K562 (cell line): ENCODE data around the gene ZNF273. TPM values are rescaled to one million over a fixed set of nuclear protein-coding genes. Genes with fewer than 3 reads are reported as not detected.
"Not testable (repeated sequence)": the region's sequence is repeated elsewhere in the genome, so short reads cannot be mapped to it uniquely, and the experiment has no call there.

Source experiments
- ARNT ChIP-seq, 2 experiments: fragments of 450-650 bp; IDR thresholded peaks; 2 replicates each; pipeline ENCODE4 v1.6.1; 2016; ENCODE audit warnings: mild to moderate bottlenecking in 1 of 2
- BCOR ChIP-seq: fragments of 450-650 bp; IDR thresholded peaks from 2 replicates; pipeline ENCODE4 v1.6.1; 2016
- CBFB ChIP-seq: sonication (generic); formaldehyde crosslinking; IDR thresholded peaks from 2 replicates; pipeline ENCODE4 v1.4.0; 2020; ENCODE audit warnings: mild to moderate bottlenecking, missing genetic modification reagents
- CEBPG ChIP-seq, 3 experiments: fragments of 200-800 bp in 1 of 3; sonication (Bioruptor generic) in 1 of 3; sonication (generic) in 1 of 3; formaldehyde crosslinking in 1 of 3; IDR thresholded peaks in 2 of 3; conservative IDR thresholded peaks in 1 of 3; 2 replicates each; pipeline versions ENCODE4 v1.6.1 to v1.8.0; 2016 to 2022; ENCODE audit warnings: missing compliant biosample characterization in 2 of 3, missing genetic modification characterization in 2 of 3, mild to moderate bottlenecking in 1 of 3, missing genetic modification reagents in 1 of 3
- GATA2 ChIP-seq: sonication (generic); formaldehyde crosslinking; IDR thresholded peaks from 2 replicates; pipeline ENCODE4 v1.4.0; 2020; ENCODE audit warnings: mild to moderate bottlenecking, missing genetic modification reagents
- HES1 ChIP-seq: fragments of 450-650 bp; IDR thresholded peaks from 2 replicates; pipeline ENCODE4 v1.6.1; 2016; ENCODE audit warnings: low read depth, mild to moderate bottlenecking, moderate library complexity
- HMGN3 ChIP-seq: IDR thresholded peaks from 2 replicates; pipeline ENCODE4 v1.6.1; 2011; ENCODE audit warnings: borderline replicate concordance, low read depth, mild to moderate bottlenecking, mixed read lengths, low read length; ENCODE audit not compliant: insufficient read length; ENCODE audit errors: extremely low read depth
- JUND ChIP-seq, 2 experiments: IDR thresholded peaks; 2 replicates in 1 of 2; 3 replicates in 1 of 2; pipeline ENCODE4 v1.6.1; 2011; ENCODE audit warnings: borderline replicate concordance in 2 of 2, low read depth in 2 of 2, low read length in 2 of 2, improper control_type of control experiment in 1 of 2, missing biosample characterization in 1 of 2, missing genetic modification characterization in 1 of 2, missing genetic modification reagents in 1 of 2
- L3MBTL2 ChIP-seq: fragments of 450-650 bp; IDR thresholded peaks from 2 replicates; pipeline ENCODE4 v1.6.1; 2016; ENCODE audit warnings: mild to moderate bottlenecking, moderate library complexity
- LEF1 ChIP-seq: fragments of 450-650 bp; IDR thresholded peaks from 2 replicates; pipeline ENCODE4 v1.6.1; 2016; ENCODE audit warnings: mild to moderate bottlenecking
- MBD2 ChIP-seq: sonication (generic); IDR thresholded peaks from 2 replicates; pipeline ENCODE4 v1.6.1; 2016; ENCODE audit warnings: low read depth, borderline replicate concordance
- MITF ChIP-seq: IDR thresholded peaks from 2 replicates; pipeline ENCODE4 v1.6.1; 2014; ENCODE audit warnings: antibody characterized with exemption
- MTA2 ChIP-seq: fragments of 450-650 bp; IDR thresholded peaks from 2 replicates; pipeline ENCODE4 v1.6.1; 2016; ENCODE audit warnings: low read depth
- MTA3 ChIP-seq: fragments of 450-650 bp; formaldehyde crosslinking; IDR thresholded peaks from 2 replicates; pipeline ENCODE4 v1.6.1; 2017; ENCODE audit warnings: mild to moderate bottlenecking, borderline replicate concordance
- MYNN ChIP-seq, 2 experiments: sonication (generic); formaldehyde crosslinking in 1 of 2; IDR thresholded peaks; 2 replicates each; pipeline versions ENCODE4 v1.5.0 to v1.6.1; 2016 to 2020; ENCODE audit warnings: antibody characterized with exemption in 1 of 2, missing genetic modification reagents in 1 of 2
- NFRKB ChIP-seq: fragments of 450-650 bp; IDR thresholded peaks from 2 replicates; pipeline ENCODE4 v1.6.1; 2016; ENCODE audit warnings: low read depth
- PML ChIP-seq: IDR thresholded peaks from 2 replicates; pipeline ENCODE4 v1.6.1; 2012; ENCODE audit warnings: low read length, inconsistent platforms
- RBBP5 ChIP-seq: fragments of 200-600 bp; sonication (generic); IDR thresholded peaks from 2 replicates; pipeline ENCODE4 v1.6.1; 2012; ENCODE audit warnings: borderline replicate concordance, mild to moderate bottlenecking, low read length, control low read depth, inconsistent platforms; ENCODE audit not compliant: insufficient read depth, poor library complexity, severe bottlenecking
- RNF2 ChIP-seq: sonication (generic); IDR thresholded peaks from 2 replicates; pipeline ENCODE4 v1.6.1; 2016
- SMARCA5 ChIP-seq: fragments of 450-650 bp; IDR thresholded peaks from 2 replicates; pipeline ENCODE4 v1.6.1; 2016
- SOX6 ChIP-seq: fragments of 450-650 bp; IDR thresholded peaks from 2 replicates; pipeline ENCODE4 v1.6.1; 2014; ENCODE audit warnings: mild to moderate bottlenecking
- TAF9B ChIP-seq: fragments of 450-650 bp; IDR thresholded peaks from 2 replicates; pipeline ENCODE4 v1.6.1; 2018; ENCODE audit warnings: mild to moderate bottlenecking; ENCODE audit not compliant: partially characterized antibody
- TAL1 ChIP-seq: fragments of 450-650 bp; IDR thresholded peaks from 2 replicates; pipeline ENCODE4 v1.6.1; 2016; ENCODE audit warnings: mild to moderate bottlenecking
- TCF3 ChIP-seq: sonication (generic); formaldehyde crosslinking; IDR thresholded peaks from 2 replicates; pipeline ENCODE4 v1.4.0; 2020; ENCODE audit warnings: mild to moderate bottlenecking, missing genetic modification reagents
- TRIM24 ChIP-seq, 2 experiments: fragments of 450-650 bp; IDR thresholded peaks; 2 replicates each; pipeline ENCODE4 v1.6.1; 2016
- ZNF197 ChIP-seq: fragments of 200-800 bp; sonication (Bioruptor generic); IDR thresholded peaks from 2 replicates; pipeline ENCODE4 v1.6.1; 2016; ENCODE audit warnings: low read depth, missing genetic modification characterization, missing compliant biosample characterization
- ZNF589 ChIP-seq: fragments of 200-800 bp; sonication (Bioruptor generic); IDR thresholded peaks from 2 replicates; pipeline ENCODE4 v1.6.1; 2016; ENCODE audit warnings: low read depth, missing genetic modification characterization, missing compliant biosample characterization
- ZNF766 ChIP-seq: fragments of 200-800 bp; sonication (Bioruptor generic); conservative IDR thresholded peaks from 2 replicates; pipeline ENCODE4 v1.6.1; 2016; ENCODE audit warnings: missing genetic modification characterization, missing compliant biosample characterization
- polyA plus RNA-seq, 8 experiments: library from polyadenylated mRNA; depleted of rRNA in 4 of 8; stranded (reverse) in 5 of 8; unstranded in 3 of 8; fragments of >200 nt; fragmentation: Nextera tagmentation in 2 of 8; fragmentation: Illumina TruSeq in 1 of 8; extraction: Ambion mirVana in 2 of 8; extraction: Trizol in 1 of 8; gene quantifications; 2 replicates each; pipeline versions ENCODE4 v1.2.1 to v1.2.3, GENCODE V29; 2011 to 2014; ENCODE audit warnings: inconsistent platforms in 1 of 8, missing spikeins in 1 of 8
- total RNA-seq, 7 experiments: library from RNA; depleted of rRNA in 6 of 7; stranded (reverse); fragments of >200 nt in 6 of 7; fragmentation: Illumina TruSeq in 2 of 7; extraction: Trizol in 2 of 7; gene quantifications; 2 replicates each; pipeline versions ENCODE4 v1.2.1 to v1.2.3, GENCODE V29; 2011 to 2021; ENCODE audit warnings: low replicate concordance in 1 of 7

ZNF273 gene
- total and polyA plus RNA-seq, 9 of the 15 experiments (the other 6 are each of a cell fraction or from before 2014, with no cell fraction given): 13.3 to 37.0 (median 20.7) TPM

GRCh38 chr7:64944667-64945502 lies 41.8 kb downstream of the ZNF273 start (continued):
- TF ChIP-seq MYNN (IDR thresholded peaks at IDR 0.05): peak; percentile 93
- TF ChIP-seq MYNN (CRISPR knock-in tag; IDR thresholded peaks at IDR 0.05): not testable (repeated sequence)
- peak; percentile 63 for TF ChIP-seq JUND (IDR thresholded peaks at IDR 0.05; ENCODE audit: borderline replicate concordance, low read depth, low read length)
- TF ChIP-seq JUND (tag; IDR thresholded peaks at IDR 0.05; ENCODE audit: borderline replicate concordance, low read depth, low read length): peak; percentile 50; the same call in 1 of the 3 replicates
- peak; percentile 91 for TF ChIP-seq MTA2
- peak; percentile 95 for TF ChIP-seq GATA2
- TF ChIP-seq MBD2: peak; percentile 62
- peak; percentile 78 for TF ChIP-seq L3MBTL2
- TF ChIP-seq PML: peak; percentile 77
- peak; percentile 88 for TF ChIP-seq SOX6
- TF ChIP-seq MITF: 0 out of 2 replicates have a peak, but pooled peaks have one; percentile 34
- peak; percentile 82 for TF ChIP-seq LEF1
- TF ChIP-seq CBFB: peak; percentile 71; the same call in 1 of the 2 replicates
- peak; percentile 46; the same call in 1 of the 2 replicates for TF ChIP-seq MTA3
- TF ChIP-seq TAF9B: peak; percentile 49
- peak; percentile 60; the same call in 1 of the 2 replicates for TF ChIP-seq ZNF589 (CRISPR knock-in tag)
- peak; percentile 48; the same call in 1 of the 2 replicates for TF ChIP-seq HES1
- peak; percentile 92 to 93 for TF ChIP-seq TRIM24 (IDR thresholded peaks at IDR 0.05)
- TF ChIP-seq CEBPG (CRISPR knock-in tag; IDR thresholded peaks at IDR 0.05): peak; percentile 10; the same call in 1 of the 2 replicates
- TF ChIP-seq CEBPG (tag; conservative IDR thresholded peaks at IDR 0.05 in 1 of 2, IDR thresholded peaks at IDR 0.05 in 1 of 2): 0 out of 4 replicates have a peak, but pooled peaks of 1 of the 2 experiments have one; percentile 29
- 0 out of 2 replicates have a peak, but pooled peaks have one; percentile 30 for TF ChIP-seq SMARCA5
- TF ChIP-seq ARNT (IDR thresholded peaks at IDR 0.05): peak in 1 of 2 experiments; percentile 80; a peak in 1 of 4 replicates
- TF ChIP-seq ZNF766 (CRISPR knock-in tag): peak; percentile 23; the same call in 1 of the 2 replicates
- TF ChIP-seq ZNF197 (CRISPR knock-in tag): 0 out of 2 replicates have a peak, but pooled peaks have one; percentile 49
- peak; percentile 58 for TF ChIP-seq BCOR
- TF ChIP-seq RBBP5: peak; percentile 39
- TF ChIP-seq TCF3: peak; percentile 97
- peak; percentile 37 for TF ChIP-seq HMGN3
- 0 out of 2 replicates have a peak, but pooled peaks have one; percentile 33 for TF ChIP-seq NFRKB
- peak; percentile 95 for TF ChIP-seq TAL1
- peak; percentile 81 for TF ChIP-seq RNF2
